Upper lobe of right lung (tissue), 1 donor: Measurements from ENCODE around the gene PRSS38. TPM values are rescaled to one million over a fixed set of nuclear protein-coding genes. Genes with fewer than 3 reads are reported as not detected.

ENCODE experiments used
- ATAC-seq: fragments of 200-7000 bp; cut with Tn5 transposase; one replicate; pipeline ENCODE4 v1.9.1; 2020; ENCODE audit warnings: mild to moderate bottlenecking, moderate library complexity
- DNase-seq: peaks from one replicate; pipeline ENCODE4 v3.0.0-alpha.2; 2020
- H3K27ac ChIP-seq: fragments of 200-600 bp; one replicate; pipeline ENCODE4 v1.8.0; 2022
- H3K27me3 ChIP-seq: fragments of 200-600 bp; one replicate; pipeline ENCODE4 v1.8.0; 2022; ENCODE audit warnings: mild to moderate bottlenecking
- H3K36me3 ChIP-seq: fragments of 200-600 bp; one replicate; pipeline ENCODE4 v1.8.0; 2022
- H3K4me1 ChIP-seq: fragments of 200-600 bp; one replicate; pipeline ENCODE4 v1.8.0; 2022
- H3K4me3 ChIP-seq: fragments of 200-600 bp; one replicate; pipeline ENCODE4 v1.8.0; 2022; ENCODE audit warnings: mild to moderate bottlenecking
- H3K9me3 ChIP-seq: fragments of 200-600 bp; one replicate; pipeline ENCODE4 v1.8.0; 2022
- intact Hi-C: fragments of 100-400 bp; cut with DNase I; formaldehyde crosslinking; loops from one replicate; pipeline ENCODE4 v1.11.0; 2022
- total RNA-seq: library from RNA; stranded (reverse); fragmentation: NEBNext Ultra II Directional; extraction: Animal tissue kit (Norgen Biotek cat#: 25700); gene quantifications from one replicate; pipeline ENCODE4 v1.2.1, GENCODE V29; 2021
- TF ChIP-seq, protein P1 (sequence below): fragments of 200-600 bp; IDR thresholded peaks from one replicate; pipeline ENCODE4 v1.8.0; 2022; ENCODE audit warnings: antibody characterized with exemption
- donor health status: DM: no; HTN: yes; CAD: no; lungs with severe emphysema.

PRSS38 gene
- total RNA-seq, 1 donor from 2014 or later = not detected

DNA sequence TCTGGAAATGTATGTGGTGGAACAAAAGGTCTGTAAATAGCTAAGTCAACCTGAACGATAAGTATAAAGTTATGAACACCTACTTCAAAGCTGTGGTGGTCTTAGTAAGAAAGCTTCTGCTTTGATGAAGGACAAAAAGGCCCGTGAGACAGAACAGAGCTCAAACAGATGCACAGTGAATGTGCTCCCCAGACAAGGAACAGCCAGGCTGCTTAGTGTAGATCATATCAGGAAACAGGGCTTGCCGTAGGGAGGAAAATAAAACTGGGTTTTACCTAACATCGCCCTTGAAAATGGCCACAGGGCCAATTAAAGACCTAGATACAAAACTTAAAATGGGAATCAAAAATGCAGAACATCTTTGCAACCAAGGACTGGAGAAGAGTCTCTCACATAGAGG lies 40.2 kb downstream of the PRSS38 start:
- DNase-seq = no peak
- no peaks in the 10 kb centered on the region for H3K9me3 ChIP-seq
- H3K27me3 ChIP-seq = no peaks in the 10 kb centered on the region
- no peaks in the 10 kb centered on the region for H3K36me3 ChIP-seq
- intact Hi-C loops = no loop called here
- TF ChIP-seq, protein P1, sequence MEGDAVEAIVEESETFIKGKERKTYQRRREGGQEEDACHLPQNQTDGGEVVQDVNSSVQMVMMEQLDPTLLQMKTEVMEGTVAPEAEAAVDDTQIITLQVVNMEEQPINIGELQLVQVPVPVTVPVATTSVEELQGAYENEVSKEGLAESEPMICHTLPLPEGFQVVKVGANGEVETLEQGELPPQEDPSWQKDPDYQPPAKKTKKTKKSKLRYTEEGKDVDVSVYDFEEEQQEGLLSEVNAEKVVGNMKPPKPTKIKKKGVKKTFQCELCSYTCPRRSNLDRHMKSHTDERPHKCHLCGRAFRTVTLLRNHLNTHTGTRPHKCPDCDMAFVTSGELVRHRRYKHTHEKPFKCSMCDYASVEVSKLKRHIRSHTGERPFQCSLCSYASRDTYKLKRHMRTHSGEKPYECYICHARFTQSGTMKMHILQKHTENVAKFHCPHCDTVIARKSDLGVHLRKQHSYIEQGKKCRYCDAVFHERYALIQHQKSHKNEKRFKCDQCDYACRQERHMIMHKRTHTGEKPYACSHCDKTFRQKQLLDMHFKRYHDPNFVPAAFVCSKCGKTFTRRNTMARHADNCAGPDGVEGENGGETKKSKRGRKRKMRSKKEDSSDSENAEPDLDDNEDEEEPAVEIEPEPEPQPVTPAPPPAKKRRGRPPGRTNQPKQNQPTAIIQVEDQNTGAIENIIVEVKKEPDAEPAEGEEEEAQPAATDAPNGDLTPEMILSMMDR = no peak
- H3K4me1 ChIP-seq = no peaks in the 10 kb centered on the region
- no peak overlapping the region for H3K27ac ChIP-seq
- no peak overlapping the region for H3K4me3 ChIP-seq
- ATAC-seq = no peak

DNA sequence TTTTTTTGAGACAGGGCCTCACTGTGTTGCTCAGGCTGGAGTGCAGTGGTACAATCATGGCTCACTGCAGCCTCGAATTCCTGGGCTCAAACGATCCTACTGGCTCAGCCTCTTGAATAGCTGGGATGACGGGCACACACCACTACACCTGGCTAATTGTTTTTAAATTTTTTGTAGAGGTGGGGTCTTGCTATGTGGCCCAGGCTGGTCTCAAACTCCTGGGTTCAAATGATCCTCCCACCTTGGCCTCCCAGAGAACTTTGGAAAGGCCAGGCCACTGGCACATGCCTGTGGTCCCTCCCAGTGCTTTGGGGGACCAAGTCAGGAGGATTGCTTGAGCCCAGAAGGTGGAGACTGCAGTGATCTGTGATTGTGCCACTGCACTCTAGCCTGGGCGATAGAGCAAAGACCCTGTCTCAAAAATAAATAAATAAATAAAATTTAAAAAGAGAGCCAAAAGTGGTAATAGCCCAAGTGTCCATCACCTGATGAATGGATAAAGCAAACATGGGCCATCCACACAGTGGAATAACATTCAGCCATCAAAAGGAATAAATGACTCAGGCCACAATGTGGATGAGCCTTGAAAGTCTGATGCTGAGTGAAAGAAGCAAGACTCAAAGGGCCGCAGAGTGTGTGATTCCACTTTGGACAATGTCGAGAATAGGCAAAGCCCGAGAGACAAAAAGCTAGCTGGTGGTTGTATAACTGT lies 40.8 kb downstream of the PRSS38 start:
- intact Hi-C loops = no loop called here
- Histone ChIP-seq H3K4me3 (no peak overlapping the region), H3K27me3 (no peaks in the 10 kb centered on the region), H3K36me3 (no peaks in the 10 kb centered on the region), H3K4me1 (no peaks in the 10 kb centered on the region), H3K27ac (no peak overlapping the region), H3K9me3 (no peaks in the 10 kb centered on the region)
- no peak for DNase-seq
- TF ChIP-seq, protein P1 = no peak
- ATAC-seq = no peak

DNA sequence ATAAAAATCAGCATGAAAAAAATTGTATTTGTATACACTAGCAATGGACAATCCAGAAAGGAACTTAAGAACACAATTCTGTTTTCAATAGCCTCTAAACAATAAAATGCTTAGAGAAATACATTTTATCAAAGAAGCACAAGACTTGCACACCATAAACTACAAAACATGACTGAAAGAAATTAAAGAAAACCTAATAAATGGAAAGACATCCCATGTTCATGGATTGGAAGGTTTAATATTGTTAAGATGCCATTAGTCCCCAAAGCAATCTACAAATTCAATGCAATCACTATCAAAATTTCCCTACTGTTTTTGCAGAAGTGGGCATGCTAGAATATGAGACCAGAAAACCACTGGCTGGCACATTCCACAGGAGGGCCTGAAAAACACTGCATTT lies 49.4 kb downstream of the PRSS38 start:
- H3K27me3 ChIP-seq = no peaks in the 10 kb centered on the region
- ATAC-seq (no peak), DNase-seq (no peak)
- no peaks in the 10 kb centered on the region for H3K9me3 ChIP-seq
- no peaks in the 10 kb centered on the region for H3K36me3 ChIP-seq
- TF ChIP-seq, protein P1 = no peak
- H3K27ac ChIP-seq = no peak overlapping the region
- intact Hi-C loops = no loop called here
- no peak overlapping the region for H3K4me3 ChIP-seq
- H3K4me1 ChIP-seq = no peaks in the 10 kb centered on the region

DNA sequence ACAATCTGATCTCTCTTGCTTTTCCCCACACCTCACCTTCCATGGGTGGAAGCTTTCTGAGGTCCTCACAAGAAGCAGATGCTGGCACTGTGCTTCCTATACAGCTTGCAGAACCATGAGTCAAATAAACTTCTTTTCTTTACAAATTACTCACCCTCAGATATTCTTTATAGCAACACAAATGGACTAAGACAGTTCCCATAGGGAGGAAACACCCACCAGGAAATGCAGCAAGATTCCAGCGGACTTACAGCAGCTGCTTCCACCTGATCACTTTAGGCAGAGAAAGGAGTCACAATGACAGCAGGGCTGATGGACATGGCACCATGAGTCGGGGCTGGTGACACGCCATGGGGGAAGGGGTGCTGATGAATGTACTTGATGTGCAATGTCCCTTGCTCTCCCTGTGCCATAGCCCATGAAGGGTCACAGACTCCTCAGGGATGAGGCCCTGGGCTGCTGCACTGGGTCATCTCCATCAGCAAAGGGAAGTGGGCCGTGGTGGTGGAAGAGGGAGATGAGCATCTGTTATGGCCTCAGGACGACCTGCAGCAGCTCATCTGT lies 53.9 kb downstream of the PRSS38 start:
- H3K4me1 ChIP-seq = no peaks in the 10 kb centered on the region
- H3K27me3 ChIP-seq = no peaks in the 10 kb centered on the region
- TF ChIP-seq, protein P1 = no peak
- H3K4me3 ChIP-seq = no peak overlapping the region
- intact Hi-C loops = no loop called here
- ATAC-seq (peak; percentile 15), DNase-seq (no peak)
- H3K36me3 ChIP-seq = no peaks in the 10 kb centered on the region
- no peaks in the 10 kb centered on the region for H3K9me3 ChIP-seq
- H3K27ac ChIP-seq = no peak overlapping the region

DNA sequence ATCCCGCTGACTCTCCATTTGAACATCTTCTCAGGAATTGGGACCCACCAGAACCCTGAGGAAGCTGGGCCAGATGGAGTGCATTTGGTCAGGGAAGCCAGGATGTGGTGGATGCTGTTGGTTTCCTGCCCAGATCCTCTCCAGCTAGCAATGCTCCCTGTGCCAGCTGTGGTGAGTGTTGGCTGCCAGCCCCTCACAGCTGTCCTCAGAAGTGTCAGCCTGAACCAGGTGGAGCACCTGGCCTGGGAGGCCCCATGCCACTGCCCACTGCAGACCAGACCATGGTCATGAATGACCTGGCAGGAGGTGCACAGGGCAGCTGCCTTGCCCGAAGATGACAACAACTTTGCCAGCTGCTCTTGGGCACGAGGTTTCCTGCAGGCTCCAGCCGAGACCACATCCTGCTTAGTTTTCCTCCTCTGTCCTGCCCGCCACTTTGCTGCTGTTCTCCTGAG lies 54.4 kb downstream of the PRSS38 start:
- H3K9me3 ChIP-seq = no peaks in the 10 kb centered on the region
- no peak overlapping the region for H3K27ac ChIP-seq
- H3K4me3 ChIP-seq = no peak overlapping the region
- no peaks in the 10 kb centered on the region for H3K36me3 ChIP-seq
- ATAC-seq (peak; percentile 41), DNase-seq (no peak)
- TF ChIP-seq, protein P1 = no peak
- intact Hi-C loops = no loop called here
- H3K4me1 ChIP-seq = no peaks in the 10 kb centered on the region
- H3K27me3 ChIP-seq = no peaks in the 10 kb centered on the region
